ENCODE measurements around the gene PEX16.

Gene PEX16

DNA sequence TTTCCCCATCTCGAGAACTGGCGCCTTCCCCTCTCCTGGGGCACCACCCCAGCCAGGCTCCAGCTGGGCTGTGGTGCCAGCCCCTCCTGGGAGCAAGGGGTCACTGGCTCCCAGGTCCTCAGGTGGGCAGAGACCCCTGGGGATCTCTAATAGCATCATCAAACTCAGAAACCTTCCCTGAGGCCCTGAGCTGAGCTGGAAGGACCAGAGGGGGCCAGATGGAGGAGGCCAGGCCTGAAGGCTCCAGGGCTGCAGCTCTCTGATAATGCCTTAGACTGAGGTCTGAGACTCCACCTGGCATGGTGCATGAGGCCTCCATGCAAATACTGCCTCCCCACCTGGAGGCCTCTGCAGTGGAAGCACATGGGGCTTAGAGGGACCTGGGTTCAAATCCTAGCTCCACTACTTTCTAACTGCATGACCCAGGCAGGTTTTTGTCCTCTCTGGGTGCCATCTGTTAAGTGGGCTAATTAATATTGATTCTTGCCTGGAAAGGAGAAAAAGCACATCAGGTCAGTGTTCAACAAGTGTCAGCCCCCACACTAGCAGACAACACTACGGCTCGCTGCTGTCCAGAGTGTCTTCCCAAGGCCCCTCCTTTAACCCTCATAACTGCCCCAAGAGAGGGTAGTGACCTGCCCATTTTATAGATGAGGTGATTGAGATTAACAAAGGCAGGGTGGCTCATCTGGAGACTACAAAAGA, 30.7 kb downstream of the PEX16 start:
- Mint-ChIP-seq H3K27me3 (no peaks in the 10 kb centered on the region), H3K4me3 (no peak overlapping the region), H3K27ac (no peak overlapping the region), H3K9me3 (no peaks in the 10 kb centered on the region), H3K36me3 (ENCODE audit: low read depth) (peaks cover 6% of the 10 kb centered on the region), H3K4me1 (ENCODE audit: low read depth) (peaks cover 10% of the 10 kb centered on the region)

DNA sequence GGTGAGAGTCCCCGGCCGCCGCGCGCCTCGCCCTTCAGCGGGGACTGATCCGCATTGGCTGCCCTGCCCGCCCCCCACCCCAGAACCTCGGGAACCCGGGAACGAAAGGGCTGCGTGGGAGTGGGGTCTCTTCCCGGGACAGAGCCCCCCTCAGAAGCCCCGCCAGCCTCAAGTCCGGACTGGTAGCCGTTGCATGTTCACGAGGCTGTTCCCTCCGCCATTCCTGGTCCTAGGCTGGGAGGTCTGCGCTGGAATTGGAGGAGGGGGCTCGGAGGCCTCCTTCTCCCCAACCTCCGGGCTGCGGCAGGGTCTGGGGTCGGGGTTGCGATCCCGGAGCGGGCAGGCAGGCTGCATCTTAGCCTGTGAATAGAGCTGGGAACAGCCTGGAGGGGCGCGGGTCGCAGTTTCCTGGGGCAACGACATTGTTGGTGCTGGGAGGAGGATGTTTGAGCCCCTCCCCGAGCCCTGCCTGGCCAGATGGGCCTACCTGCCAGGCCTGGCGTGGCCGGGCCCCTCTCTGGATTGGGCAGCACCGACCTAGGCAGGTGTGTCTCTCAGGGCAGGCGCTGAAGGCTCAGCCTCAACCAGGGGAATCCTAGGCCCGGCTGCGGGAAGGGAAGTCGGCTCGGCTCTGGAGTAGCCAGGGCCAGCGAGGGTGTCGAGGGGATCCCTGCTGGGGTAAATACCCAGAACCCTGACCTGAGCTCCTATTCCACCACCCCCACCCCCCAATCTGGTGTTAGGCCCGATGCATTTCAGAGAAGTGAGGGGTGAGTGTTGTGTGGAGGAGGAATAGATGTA, 31.6 kb downstream of the PEX16 start:
- peaks cover 6% of the 10 kb centered on the region for H3K36me3 Mint-ChIP-seq (ENCODE audit: low read depth)
- no peak overlapping the region for H3K27ac Mint-ChIP-seq
- no peaks in the 10 kb centered on the region for H3K9me3 Mint-ChIP-seq
- H3K4me3 Mint-ChIP-seq: no peak overlapping the region
- H3K27me3 Mint-ChIP-seq: no peaks in the 10 kb centered on the region
- H3K4me1 Mint-ChIP-seq (ENCODE audit: low read depth): peaks cover 10% of the 10 kb centered on the region

DNA sequence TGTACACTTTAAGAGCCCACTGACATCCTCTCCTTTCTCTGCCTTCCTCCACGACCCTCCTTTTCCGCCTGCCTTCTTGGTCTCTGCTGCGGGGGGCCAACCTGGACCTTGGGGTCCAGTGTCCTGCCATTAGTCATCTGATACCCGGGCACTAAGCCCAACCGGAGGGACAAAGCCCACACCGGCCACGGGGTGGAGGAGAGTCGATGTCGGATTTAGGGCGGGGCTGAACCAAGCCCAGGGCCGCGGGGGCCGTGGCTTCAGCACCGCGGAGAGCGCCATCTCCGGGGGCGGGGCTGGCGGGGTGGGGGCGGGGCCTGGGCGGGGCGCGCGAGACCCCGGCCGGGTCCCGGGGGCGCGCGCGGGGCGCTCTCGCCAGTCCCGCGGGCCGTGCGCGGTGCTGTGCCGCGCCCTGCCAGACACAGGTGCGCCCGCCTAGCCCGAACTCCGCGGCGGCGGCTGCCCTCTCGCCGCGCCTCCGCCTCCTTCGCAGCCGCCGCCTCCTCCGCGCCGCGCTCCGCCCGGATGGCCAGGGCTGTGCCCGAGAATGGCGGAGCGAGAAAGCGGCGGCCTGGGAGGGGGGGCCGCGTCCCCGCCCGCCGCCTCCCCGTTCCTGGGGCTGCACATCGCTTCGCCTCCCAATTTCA, 32.3 kb downstream of the PEX16 start, which contains the start of gene MAPK8IP1:
MAPK8IP1 (plus strand) TSS at position 378 of the 647 bp plus-strand sequence; CDS start at position 548, 170 bp downstream.
- H3K9me3 Mint-ChIP-seq: no peaks in the 10 kb centered on the region
- H3K27ac Mint-ChIP-seq: no peak within 1 kb of the TSS
- peaks cover 10% of the 10 kb centered on the region for H3K4me1 Mint-ChIP-seq (ENCODE audit: low read depth)
- H3K4me3 Mint-ChIP-seq: peak within 1 kb of the TSS; percentile 75
- H3K36me3 Mint-ChIP-seq (ENCODE audit: low read depth): peaks cover 9% of the 10 kb centered on the region
- no peaks in the 10 kb centered on the region for H3K27me3 Mint-ChIP-seq

DNA sequence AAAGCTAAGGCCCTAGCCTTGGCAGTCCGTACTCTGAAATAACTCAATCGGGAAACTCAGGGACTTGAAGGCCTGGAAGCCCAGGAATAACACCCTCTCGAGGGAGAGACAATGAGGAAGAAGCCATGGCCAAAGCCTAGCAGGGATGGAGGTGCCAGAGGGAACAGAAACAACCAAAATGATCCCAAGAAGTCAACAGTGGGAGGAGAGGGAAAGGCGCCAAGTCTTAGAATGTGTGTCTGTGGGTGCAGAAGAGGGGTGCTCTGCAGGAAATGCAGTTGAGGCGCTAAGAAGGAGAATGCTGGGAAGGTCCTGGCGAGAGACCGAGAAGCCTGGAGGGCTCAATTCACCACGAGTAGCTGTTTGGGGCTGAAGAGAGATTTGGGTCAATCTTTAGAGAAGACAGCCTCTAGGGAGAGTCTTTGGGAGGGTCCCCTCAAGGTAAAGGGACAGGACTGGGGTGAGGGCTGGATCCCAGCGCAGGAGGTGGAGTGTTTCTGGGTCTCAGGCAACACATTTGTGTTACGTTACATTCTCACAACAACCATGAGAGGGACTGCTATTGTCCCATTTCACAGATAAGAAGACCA, 33.0 kb downstream of the PEX16 start:
- no peaks in the 10 kb centered on the region for H3K27me3 Mint-ChIP-seq
- H3K9me3 Mint-ChIP-seq: no peaks in the 10 kb centered on the region
- peaks cover 11% of the 10 kb centered on the region for H3K36me3 Mint-ChIP-seq (ENCODE audit: low read depth)
- no peak overlapping the region for H3K27ac Mint-ChIP-seq
- peaks cover 10% of the 10 kb centered on the region for H3K4me1 Mint-ChIP-seq (ENCODE audit: low read depth)
- peak overlapping the region; percentile 75 for H3K4me3 Mint-ChIP-seq

DNA sequence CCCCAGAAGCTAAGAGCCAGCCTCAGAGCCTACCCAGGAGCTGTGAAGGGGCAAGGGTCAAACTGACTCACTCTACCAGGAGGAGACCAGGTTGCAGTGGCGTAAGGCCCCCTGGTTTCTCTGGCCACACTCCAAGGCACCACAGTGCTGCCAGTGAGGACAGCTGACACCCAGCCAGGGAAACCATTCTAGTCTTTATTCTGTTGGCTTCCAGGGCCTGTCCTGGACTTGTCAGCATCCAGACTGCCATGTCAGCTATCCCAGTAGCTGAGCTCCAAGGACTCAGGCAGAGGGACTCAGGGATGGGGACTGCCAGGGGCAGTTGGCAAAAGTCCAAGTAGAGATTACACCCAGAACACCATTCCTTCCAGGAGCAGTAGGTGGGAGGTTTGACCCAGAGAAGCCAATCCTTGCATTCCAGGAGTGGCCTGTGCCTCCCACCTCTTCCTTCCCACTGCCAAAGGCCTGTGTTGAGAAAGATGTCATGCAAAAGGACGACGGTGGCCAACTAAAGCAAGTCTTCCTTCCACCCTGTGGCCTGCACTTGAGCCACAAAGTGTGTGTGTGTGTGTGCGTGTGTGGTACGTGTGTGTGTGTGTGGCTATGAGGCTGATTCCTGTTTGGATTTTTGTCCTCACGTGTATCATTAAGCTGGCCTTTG, 35.8 kb downstream of the PEX16 start:
- Mint-ChIP-seq H3K27ac (no peak overlapping the region), H3K36me3 (ENCODE audit: low read depth) (peaks cover 29% of the 10 kb centered on the region), H3K27me3 (no peaks in the 10 kb centered on the region), H3K4me3 (no peak overlapping the region), H3K9me3 (no peaks in the 10 kb centered on the region), H3K4me1 (ENCODE audit: low read depth) (peaks cover 10% of the 10 kb centered on the region)

DNA sequence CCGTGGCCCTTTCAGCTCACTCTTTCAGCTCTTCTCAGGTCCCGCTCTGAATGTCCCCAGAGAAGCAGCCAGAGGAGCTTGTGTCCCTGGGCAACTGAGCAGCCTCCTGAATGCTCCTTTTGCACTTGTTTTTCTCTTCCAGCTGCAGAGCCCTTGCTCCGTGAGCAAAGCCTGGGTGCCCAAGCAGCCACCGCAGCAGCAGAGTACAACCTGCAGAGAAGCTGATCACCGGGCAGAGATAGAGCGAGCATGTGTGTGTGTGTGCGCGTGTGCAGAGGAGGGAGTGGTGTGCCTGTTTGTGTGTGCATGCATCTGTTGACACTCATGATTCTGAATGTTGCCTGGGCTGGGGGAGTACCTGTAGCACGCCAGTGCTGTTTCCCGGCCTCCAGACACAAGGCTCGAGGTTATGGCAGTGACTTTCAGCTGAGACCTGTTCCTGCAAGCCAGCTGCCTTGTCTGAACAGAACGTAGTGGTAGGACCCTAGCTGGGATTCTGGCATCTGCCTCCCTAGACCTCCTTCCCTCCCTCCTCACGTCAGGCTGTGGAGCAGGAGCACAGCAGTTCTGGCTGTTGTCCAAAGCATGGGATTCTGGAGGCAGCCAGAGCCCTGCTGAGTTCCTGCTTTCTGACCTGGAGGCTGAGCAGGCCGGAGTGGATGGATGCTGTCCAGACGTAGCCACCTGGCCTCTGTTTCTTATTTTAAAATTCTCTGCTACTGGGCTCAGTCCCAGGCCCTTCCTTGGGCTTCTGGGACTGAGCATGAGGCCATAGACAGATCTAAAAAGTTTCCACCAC, 36.7 kb downstream of the PEX16 start:
- Mint-ChIP-seq H3K4me1 (ENCODE audit: low read depth) (peaks cover 10% of the 10 kb centered on the region), H3K27me3 (no peaks in the 10 kb centered on the region), H3K4me3 (no peak overlapping the region), H3K27ac (no peak overlapping the region), H3K9me3 (no peaks in the 10 kb centered on the region), H3K36me3 (ENCODE audit: low read depth) (peaks cover 35% of the 10 kb centered on the region)

DNA sequence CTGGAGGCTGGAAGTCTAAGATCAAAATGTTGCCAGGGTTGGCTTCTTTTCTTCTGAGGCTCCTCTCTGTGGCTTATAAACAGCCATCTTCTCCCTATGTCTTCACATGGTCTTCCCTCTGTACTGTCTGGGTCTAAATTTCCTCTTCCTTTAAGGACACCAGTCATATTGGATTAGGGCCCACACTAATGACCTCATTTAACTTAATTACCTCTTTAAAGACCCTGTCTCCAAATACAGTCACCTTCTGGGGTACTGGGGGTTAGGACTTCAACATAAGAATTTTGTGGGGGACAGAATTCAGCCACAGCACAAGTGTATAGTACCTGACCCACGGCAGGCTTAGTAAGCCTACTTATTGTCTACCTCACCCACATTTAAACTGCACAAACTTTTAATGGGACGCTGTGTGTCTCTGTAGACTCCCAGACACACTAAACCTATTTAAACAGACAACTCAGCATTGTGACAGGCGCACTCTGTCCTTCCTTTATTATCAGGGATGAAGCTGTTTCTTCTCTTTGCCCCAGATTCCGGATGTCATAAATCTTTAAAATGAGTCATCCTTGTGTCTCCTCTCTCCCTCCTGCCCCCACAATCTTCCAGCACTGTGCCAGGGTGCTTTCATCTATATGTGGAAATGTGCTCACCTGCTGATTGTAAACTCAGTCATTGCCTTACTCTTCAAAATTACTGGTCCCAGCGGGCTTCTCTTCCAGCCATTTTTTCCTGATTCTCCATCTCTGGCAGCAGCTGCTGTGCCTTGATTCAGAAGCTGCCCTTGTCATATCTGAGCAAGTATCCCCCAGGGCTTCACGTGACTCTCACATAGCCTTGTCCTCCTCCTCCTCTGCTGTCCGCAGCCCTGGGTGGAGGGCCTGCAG, 37.6 kb downstream of the PEX16 start:
- H3K27me3 Mint-ChIP-seq: no peaks in the 10 kb centered on the region
- peaks cover 41% of the 10 kb centered on the region for H3K36me3 Mint-ChIP-seq (ENCODE audit: low read depth)
- no peak overlapping the region for H3K4me3 Mint-ChIP-seq
- peaks cover 7% of the 10 kb centered on the region for H3K4me1 Mint-ChIP-seq (ENCODE audit: low read depth)
- H3K27ac Mint-ChIP-seq: no peak overlapping the region
- no peaks in the 10 kb centered on the region for H3K9me3 Mint-ChIP-seq

DNA sequence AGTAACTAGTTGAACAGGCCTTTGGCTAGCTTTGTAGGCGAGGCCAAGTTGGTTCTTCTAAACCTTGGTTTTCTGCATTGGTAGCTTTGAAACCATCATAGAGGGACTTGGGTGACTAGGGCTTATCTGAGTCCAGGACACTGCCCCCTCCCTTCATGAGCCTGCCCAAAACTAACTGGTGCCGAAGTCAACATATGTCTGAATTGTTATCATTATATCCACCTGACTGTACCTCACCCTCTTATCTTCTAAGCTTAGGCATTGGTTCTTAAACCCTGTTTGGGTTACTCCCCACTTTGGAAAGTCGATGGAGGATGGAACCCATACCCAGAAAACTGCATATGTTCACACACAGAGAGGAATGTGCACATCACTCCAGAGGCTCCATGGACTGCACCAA, 39.8 kb downstream of the PEX16 start:
- Mint-ChIP-seq H3K27ac (no peak overlapping the region), H3K4me3 (no peak overlapping the region), H3K36me3 (ENCODE audit: low read depth) (peaks cover 60% of the 10 kb centered on the region)

DNA sequence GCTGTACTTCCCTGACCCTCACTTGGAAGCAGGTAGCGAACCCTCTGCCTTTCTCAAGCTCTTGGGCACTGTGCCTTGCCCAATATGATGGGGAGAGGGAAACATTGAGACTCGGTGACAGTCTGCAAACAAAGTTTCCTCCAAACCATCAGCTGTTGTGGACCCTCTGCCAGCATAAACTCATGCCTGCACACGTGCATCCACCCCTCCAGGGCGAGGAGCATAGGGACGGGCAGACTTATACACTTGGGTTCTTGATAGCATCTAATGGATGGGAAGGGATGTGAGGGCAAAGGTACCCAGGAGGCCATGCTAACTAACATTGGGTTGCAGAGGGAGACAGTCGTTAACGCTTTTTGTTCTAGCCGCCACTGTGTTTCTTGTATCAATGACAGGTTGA, 40.5 kb downstream of the PEX16 start:
- H3K9me3 Mint-ChIP-seq: no peaks in the 10 kb centered on the region
- H3K4me3 Mint-ChIP-seq: no peak overlapping the region
- no peaks in the 10 kb centered on the region for H3K27me3 Mint-ChIP-seq
- peaks cover 57% of the 10 kb centered on the region for H3K36me3 Mint-ChIP-seq (ENCODE audit: low read depth)
- H3K27ac Mint-ChIP-seq: no peak overlapping the region
- H3K4me1 Mint-ChIP-seq (ENCODE audit: low read depth): no peaks in the 10 kb centered on the region

More for the DNA sequence above, 39.8 kb downstream of the PEX16 start:
- Mint-ChIP-seq H3K9me3 (no peaks in the 10 kb centered on the region), H3K4me1 (ENCODE audit: low read depth) (no peaks in the 10 kb centered on the region), H3K27me3 (no peaks in the 10 kb centered on the region)

DNA sequence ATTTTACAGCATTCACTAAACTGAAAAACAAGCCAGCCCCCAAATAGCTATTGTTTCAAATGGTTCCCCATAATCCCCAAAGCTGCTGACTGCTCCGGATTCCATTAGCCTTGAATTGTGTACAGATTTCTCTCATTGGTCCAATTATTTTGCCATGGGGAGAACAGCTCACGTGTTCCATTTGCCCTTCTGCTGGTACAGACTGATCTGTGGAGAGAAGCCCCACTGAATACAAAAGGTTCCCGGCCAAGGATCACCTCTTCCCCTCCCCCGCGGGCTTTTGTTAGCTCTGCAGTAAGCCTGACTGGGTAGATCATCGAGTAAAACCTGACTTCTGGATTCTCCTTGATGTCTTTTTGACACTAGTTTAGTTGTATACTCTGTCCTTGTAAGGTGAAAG, 41.3 kb downstream of the PEX16 start:
- H3K36me3 Mint-ChIP-seq (ENCODE audit: low read depth): peaks cover 57% of the 10 kb centered on the region
- no peak overlapping the region for H3K27ac Mint-ChIP-seq
- no peaks in the 10 kb centered on the region for H3K4me1 Mint-ChIP-seq (ENCODE audit: low read depth)
- no peaks in the 10 kb centered on the region for H3K27me3 Mint-ChIP-seq
- no peaks in the 10 kb centered on the region for H3K9me3 Mint-ChIP-seq
- H3K4me3 Mint-ChIP-seq: no peak overlapping the region

DNA sequence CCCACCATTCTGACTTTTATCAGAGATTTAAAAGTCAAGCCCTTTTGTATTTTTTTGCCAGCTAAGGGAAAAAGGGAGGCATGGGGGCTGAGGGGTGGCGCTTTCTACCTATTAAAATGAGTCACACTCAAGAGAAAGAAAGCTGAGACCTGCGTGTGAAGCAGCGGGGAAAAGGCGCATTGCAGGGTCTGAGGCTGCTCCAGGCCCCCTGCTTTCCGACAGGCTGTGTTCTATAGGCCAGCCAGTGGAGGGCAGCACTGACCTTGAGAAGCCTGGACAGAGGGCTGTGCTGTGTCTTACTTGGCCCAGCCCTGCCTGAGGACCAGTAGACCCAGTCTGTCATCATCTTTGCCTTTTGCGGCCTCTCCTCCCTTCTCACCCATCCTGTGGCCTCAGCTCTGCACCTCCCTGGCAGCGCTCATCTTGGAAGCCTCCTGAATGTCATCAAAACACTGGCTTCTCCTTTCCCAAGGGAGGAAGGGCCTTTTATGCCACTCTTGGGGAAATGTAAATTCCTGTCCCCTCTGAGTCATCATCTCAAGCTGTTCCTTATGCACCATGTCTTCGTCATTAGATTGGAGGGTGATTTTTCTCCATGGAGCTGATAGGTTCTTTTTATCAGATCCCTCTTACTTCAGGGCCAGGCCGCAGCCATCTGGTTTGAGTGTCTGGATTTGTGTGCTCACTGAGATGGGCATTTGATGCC, 44.9 kb downstream of the PEX16 start:
- H3K27ac Mint-ChIP-seq: no peak overlapping the region
- H3K4me3 Mint-ChIP-seq: no peak overlapping the region
- no peaks in the 10 kb centered on the region for H3K9me3 Mint-ChIP-seq
- H3K27me3 Mint-ChIP-seq: no peaks in the 10 kb centered on the region
- no peaks in the 10 kb centered on the region for H3K4me1 Mint-ChIP-seq (ENCODE audit: low read depth)
- peaks cover 68% of the 10 kb centered on the region for H3K36me3 Mint-ChIP-seq (ENCODE audit: low read depth)

DNA sequence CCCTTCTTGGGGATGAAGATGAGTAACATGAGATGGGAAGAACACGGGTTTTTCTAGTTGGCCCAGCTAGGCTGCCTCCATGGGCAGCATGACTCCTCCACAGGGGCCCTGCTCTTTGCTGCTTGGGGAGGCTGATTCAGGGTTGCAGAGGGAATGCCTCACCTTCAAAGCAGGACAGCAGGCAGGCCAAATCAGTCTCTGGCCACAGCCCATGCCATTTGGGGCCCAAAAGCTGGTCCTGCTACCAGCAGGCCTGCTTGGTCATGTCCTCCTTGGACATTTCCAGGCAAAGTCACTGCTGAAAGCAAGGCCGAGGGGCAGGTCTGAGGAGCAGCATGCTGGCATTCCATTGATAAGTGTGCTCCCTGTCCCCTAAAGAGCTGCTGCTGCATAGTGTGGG, 46.0 kb downstream of the PEX16 start:
- Mint-ChIP-seq H3K4me3 (no peak overlapping the region), H3K27me3 (no peaks in the 10 kb centered on the region), H3K27ac (no peak overlapping the region), H3K36me3 (ENCODE audit: low read depth) (peaks cover 64% of the 10 kb centered on the region), H3K9me3 (no peaks in the 10 kb centered on the region), H3K4me1 (ENCODE audit: low read depth) (no peaks in the 10 kb centered on the region)

DNA sequence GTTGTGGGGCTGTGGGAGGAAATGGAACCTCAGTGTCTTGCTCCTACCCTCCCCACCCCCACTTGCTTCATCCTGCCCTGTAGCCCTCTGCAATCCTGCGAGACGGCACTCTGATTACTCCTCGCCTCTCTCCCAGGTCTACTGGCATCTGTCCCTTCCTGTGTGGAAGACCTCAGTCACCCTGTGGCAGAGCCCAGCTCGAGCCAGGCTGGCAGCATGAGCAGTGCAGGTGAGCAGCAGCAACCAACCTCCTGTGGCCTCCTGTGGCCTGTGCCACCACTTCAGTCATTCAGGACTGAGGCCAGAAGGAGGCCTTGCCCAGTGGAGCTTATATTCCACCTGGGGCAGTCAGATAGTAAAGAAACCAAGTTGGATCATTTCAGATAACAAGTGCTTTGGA, 47.0 kb downstream of the PEX16 start:
- Mint-ChIP-seq H3K4me1 (ENCODE audit: low read depth) (no peaks in the 10 kb centered on the region), H3K27ac (no peak overlapping the region), H3K9me3 (no peaks in the 10 kb centered on the region)

More for the DNA sequence above, 47.0 kb downstream of the PEX16 start:
- H3K4me3 Mint-ChIP-seq: no peak overlapping the region
- H3K27me3 Mint-ChIP-seq: no peaks in the 10 kb centered on the region
- peaks cover 67% of the 10 kb centered on the region for H3K36me3 Mint-ChIP-seq (ENCODE audit: low read depth)
